GM18511 (cell line): ENCODE results near the gene SMAD6.
A peak's percentile ranks its signal among the peaks of the same experiment; 100 is the strongest.
"Not testable (repeated sequence)": the region's sequence is repeated elsewhere in the genome, so short reads cannot be mapped to it uniquely, and the experiment has no call there.

Experiments used
- ATAC-seq: cut with Tn5 transposase; IDR thresholded peaks from one replicate; pipeline ENCODE4 v1.9.1; 2021; ENCODE audit warnings: mild to moderate bottlenecking, moderate library complexity; ENCODE audit not compliant: unreplicated experiment

The SMAD6 gene

DNA sequence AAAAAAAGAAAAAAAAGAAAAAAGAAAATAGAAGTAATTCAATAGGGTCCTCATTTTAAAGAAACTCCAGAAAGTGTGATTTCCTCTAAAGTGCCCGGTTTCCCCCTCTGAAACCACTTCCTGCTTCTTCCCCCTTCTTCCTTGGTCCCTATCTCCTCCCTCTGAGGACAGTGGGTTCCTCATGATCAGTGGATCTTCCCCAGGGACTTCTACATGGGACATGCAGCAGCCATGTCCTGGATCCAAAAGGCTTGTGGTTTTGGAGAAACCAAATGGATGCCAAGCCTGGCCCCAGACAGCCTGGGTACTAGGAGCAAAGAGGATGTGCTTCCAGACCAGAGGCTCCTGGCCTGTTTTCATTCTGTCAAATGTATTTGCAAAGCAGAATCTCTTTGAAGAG lies 26.6 kb upstream of the SMAD6 start:
- ATAC-seq = no peak

DNA sequence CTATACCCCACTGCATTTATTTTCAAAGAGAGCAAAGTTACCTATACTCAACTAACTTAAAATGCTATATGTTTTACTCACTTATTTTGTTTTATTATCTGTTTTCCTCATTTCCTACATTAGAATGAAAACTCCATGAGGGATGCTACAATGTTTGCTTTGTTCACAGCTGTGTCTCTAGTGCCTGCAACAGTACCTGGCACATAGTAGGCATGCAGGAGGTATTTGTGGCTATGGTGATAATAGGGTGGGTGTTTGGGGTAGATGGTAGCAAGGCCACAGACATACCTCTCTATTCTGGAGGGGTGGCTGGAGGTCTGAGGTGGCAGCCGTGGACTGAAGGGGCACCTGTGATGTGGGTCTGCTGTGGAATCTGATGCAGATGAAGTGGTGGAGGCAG lies 24.7 kb upstream of the SMAD6 start:
- no peak for ATAC-seq

DNA sequence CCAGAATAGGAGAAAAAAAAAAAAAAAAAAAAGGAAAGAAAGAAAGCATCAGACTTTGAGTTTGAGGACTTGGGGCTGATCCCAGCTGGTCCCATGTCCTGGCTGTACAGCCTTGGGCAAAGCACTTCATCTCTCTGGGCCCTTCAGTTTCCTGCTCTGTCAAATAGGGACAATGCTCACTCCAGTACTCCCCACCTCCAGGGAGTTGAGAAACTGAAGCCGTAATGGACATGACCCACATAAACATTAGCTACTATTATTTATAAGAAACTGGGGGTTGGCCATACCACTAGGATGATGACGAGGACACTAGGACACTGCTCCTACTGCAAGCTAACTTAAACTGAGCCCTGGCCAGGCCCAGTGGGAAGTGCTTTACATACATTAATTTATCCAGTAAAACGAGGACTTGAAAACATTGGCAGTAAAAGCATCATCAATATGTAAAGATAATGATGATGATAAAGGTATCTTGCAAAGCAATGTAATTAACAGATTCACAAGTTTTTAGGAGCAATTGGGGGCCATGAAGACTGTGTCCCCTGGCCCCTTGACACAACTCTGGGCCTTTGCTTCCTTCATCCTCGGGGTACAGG lies 22.9 kb upstream of the SMAD6 start:
- ATAC-seq = no peak

DNA sequence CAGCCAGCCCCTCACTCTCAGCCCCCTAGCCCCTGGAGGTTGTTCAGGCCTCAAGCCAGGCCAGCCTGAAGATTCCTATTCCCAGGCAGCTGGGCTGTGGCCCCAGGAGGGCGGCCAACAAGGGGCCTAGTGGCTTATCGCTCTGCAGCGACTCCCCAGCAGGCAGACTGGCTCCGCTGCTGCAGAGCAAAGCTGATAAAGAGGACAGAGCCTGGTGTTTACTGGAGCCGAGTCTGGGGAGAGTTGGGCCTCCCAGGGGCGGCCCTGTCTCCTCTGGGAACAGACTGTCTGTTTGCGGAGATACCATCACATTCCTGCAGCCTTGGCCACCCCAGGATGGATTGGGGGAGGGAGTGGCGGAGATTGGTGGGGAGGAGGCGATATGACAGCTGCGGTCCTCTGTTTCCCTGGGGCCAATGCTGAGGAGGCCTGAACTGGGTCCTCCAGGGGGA lies 22.4 kb upstream of the SMAD6 start:
- no peak for ATAC-seq

DNA sequence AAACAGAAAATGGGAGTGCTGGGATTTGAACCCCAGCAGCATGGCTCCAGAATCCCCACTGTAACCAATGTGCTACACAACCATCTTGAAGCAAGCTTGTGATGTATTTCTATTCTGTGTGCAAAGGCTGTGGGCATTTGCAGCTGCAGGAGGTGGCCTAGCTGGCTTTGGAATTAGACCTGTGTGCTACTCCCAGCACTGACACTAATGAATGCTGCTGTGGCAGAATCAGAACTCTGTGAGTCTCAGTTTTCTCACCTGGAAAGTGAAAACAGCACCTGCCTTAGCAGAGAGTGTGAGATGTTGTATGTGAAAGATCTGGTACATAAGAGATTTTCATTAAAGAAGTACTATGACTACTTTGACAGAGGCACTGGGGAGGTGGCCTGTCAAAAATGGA lies 21.5 kb upstream of the SMAD6 start:
- ATAC-seq = no peak

DNA sequence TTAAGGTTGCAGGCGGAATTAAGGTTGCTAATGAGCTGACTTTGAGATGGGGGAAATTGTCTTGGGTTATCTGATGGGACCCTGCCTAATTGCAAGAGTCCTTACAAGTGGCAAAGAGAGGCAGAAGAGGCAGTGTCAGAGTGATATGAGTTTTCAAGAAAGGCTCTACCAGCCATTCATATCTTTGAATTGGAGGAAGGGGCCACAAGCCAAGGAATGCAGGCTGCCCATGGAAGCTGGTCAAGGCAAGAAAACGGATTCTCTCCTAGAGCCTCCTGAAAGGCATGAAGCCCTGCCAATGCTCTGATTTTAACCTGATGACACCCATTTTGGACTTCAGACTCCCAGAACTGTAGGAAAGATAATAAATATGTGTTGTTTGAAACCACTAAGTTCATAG lies 20.6 kb upstream of the SMAD6 start:
- no peak for ATAC-seq

DNA sequence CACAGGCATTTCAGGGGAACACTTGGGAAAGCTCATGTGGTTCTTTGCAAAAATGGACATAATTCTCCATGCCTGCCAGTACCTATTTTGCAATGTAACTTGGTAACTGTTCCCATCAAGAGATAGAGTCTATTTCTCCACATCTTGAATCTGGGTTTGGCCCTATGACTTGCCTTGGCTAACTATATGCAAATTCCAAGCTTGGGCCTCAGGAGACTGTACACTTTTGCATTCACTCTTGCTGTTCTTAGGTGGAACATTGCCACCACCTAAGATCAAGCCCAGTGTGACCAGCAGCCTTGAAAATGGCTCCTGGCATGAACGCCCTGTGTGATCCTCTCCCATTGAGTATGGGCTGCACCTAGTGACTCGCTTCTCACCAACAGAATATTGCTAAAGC lies 19.8 kb upstream of the SMAD6 start:
- no peak for ATAC-seq

DNA sequence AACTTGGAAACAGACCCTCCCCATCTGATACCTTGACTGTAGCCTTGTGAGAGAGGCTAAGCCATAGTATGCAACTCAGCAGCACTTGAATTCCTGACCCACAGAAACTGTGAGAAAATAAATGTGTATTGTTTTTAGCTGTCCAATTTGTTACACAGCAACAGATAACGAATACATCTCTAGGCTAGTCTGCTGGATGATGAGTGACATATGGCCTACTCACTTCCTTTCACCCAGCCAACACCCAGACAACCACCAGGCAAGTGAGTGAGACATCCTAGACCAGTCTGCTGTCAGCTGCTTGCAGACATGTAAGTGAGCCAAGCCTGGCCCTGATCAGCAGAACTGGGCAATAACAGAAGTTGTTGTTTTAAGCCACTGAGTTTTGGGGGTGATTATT lies 19.2 kb upstream of the SMAD6 start:
- no peak for ATAC-seq

DNA sequence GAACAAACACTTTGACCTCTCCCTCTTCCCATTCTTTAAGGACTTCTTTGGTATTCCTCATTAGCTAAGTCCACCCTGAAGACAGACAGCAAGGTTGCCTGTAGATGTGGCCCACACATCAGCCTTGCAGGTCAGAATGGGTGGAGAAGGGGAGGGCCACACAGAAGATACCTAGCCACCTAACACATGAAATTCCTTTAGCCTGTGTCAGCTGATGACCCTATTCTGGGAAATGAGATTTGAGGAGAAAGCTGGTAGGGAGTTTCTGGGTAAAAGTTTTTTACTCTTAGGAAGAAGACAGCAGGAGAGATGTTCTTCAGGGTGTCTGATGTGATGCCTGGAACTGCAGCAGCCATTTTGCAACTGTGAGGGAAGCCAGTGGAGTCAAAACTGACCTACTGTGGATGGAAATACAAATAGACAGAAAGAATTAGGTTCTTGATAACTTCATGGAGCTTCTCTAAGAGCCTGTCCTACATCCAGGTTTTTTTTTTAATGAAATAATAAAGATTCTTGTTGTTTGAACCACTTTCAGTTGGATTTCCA lies 17.8 kb upstream of the SMAD6 start:
- no peak for ATAC-seq

DNA sequence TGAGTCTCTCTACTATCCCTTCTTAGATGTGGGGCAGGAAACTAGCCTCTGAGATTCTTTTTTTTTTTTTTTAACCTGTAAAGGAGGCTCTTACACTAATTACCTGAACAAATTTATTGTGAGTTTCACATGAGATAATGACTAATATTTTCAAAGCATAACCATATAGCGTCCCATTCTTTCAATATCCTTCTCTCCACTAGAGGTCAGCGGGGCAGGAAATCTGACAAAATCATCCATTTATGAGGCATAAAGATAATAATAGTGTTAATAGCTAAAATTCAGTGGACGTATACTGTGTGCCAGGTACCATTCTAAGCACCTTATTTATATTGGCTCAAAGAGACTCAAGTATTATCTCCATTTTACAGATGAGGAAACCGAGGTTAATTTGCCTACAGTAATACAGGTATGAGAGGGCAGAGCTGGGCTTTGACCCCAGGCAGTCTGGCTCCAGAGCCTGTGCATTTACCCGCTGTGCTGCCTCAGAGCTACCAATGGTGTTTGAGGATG lies 16.3 kb upstream of the SMAD6 start:
- no peak for ATAC-seq

DNA sequence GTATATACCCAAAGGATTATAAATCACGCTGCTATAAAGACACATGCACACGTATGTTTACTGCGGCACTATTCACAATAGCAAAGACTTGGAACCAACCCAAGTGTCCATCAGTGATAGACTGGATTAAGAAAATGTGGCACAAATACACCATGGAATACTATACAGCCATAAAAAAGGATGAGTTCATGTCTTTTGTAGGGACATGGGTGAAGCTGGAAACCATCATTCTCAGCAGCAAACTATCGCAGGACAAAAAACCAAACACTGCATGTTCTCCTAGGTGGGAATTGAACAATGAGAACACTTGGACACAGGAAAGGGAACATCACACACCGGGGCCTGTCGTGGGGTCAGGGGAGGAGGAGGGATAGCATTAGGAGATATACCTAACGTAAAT lies 11.1 kb upstream of the SMAD6 start:
- ATAC-seq = not testable (repeated sequence)

DNA sequence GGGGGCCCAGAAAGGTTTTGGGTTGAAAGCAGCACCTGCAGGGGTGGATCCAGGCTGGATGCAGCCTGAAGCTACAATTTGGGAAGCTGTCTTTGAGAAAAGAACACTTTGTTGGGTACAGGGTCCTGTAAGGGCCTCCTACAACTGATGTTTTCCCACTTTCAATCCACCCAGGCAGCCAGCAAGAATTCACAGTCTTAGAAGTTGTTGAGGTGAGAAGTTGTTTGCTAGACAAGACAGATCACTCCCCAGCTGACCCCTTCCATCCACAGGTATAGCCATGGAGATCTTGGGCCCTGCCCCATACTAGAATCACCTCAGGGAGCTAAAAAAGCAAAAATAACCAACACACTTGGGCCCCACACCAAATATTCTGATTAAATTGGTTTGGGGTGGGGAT lies 10.3 kb upstream of the SMAD6 start:
- no peak for ATAC-seq

DNA sequence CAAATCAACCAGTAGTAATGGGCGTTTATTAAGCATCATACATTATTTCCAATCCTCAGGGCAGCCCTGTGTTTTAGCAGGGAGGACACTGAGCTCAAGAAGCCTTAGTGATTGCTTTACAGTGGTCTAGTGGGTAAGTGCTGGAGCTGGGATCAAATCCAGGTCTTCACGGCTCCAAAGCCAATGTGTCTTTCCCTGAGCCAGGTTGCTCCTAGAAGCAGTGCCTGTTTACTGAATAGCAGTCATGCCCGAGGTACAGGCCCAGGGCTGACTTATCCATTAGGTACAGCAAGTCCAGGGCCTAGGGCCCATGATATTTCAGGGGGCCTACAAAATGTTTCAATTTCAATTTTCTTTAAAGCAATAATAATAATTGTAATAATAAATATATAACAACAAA lies 9.6 kb upstream of the SMAD6 start:
- no peak for ATAC-seq

DNA sequence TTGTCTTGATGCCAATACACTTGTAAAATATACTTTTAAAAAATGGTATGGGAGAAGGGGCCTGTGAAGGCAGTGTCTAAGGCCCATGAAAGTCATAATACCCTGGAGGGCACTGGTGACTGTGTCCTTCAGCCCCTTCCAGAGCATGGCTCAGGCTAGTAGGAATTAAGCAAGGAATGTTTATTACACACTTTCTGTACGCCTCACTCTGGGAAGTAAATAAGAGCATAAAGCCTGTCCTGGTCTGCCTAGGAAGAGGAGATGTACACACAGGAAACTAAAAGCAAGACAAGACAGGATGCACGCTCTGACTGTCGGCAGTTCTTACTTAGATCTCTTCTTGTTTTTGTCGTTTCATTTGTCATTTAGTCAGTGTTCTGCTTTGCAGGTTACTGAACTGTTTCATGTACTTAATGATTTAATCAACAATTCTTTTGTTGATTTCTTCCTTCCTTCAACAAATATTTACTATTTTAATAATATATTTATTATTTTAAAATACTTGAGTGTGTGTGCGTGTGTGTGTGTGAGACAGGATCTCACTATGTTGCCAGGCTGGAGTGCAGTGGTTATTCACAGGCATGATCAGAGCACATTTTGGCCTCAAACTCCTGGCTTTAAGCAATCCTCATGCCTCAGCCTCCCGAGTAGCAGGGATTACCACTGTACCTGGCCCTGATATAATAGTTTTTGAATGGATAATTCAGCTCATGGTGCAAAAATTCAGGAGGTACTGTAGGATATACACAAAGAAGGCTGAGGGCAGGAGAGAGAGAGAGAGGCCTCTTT lies 9.0 kb upstream of the SMAD6 start:
- peak; percentile 45 for ATAC-seq

DNA sequence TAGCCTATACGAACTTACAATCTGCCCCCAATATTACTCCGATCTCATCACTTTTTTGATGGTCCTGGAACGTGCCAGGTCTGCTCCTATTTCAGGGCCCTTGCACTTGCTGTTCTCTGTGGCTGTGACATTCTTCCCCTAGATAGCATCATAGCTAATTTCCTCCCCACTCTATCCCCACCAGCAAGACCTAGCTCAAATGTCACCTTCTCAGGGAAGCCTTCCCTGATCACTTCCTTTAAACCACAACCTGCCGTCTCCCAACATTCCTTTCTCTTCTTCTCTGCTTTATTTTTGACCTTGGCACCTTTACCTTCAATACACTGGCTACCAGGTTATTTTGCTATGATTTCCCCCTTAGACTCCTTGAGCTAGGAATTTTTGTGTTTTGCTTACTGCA lies 5.3 kb upstream of the SMAD6 start:
- ATAC-seq = no peak

DNA sequence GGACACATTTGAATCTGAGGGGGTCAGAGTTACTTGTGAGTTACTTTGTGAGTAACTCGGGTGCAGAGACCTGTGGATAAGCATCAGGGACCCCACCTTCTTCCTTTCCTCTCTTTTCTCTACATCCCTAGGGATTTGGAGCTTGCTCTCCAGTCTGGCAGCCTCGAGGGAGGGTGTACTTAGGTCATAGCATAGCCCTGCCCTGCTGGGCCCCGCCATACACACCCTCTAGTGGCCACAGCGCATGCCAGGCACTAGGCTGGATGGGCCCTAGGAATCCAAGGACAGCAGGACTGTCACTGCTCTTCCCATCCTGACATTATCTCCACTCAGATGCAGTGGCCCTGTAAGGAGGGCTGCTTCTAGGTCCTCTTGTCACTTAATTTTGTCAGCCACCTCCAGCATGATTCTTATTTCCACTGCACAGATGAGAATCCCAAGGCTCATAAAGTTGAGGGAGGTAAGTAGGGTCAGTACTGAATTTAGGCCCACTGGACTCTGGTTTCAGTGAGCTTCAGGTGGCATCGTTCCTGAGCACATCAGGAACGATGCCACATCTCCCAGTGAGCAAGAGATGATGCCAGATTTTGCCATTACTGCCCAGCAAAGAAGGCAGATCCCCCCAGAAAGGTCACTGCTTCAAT lies 3.6 kb upstream of the SMAD6 start:
- no peak for ATAC-seq

DNA sequence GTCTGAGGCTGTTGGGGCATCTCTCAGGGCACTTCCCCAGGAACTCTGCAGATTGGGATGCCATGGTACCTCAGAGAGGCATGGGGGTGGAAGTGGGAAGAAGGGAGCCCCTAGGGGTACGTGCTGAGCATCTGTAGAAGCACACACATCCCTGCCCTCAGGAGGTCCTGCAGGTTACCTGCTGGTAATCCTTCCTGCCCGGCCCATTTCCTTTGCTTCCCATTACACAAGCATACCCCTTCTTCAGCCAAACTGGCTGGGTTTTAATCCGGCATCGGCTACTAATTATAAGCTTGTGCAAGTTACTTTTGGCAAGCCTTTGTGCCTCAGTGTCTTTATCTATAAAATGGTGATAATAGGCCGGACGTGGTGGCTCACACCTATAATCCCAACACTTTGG lies 3.1 kb upstream of the SMAD6 start:
- no peak for ATAC-seq

DNA sequence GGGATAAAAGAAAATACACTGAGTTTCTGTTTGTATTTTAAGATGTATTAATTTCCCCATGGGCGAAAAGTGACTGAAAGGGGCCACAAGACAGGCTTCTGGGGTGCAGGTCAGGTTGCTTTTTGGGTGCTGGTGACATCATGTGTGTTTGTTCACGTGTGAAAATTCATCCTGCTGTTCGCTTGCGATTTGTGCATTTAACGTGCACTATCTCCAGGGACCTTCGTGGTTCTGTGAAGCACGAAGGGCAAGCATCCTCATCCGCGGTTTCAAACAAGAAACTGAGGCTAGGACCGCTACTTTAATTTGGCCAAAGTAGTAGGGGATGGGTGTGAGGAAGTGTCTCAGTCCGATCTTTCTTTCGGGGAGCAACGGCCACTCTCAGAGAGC lies 1.6 kb upstream of the SMAD6 start:
- ATAC-seq = no peak

DNA sequence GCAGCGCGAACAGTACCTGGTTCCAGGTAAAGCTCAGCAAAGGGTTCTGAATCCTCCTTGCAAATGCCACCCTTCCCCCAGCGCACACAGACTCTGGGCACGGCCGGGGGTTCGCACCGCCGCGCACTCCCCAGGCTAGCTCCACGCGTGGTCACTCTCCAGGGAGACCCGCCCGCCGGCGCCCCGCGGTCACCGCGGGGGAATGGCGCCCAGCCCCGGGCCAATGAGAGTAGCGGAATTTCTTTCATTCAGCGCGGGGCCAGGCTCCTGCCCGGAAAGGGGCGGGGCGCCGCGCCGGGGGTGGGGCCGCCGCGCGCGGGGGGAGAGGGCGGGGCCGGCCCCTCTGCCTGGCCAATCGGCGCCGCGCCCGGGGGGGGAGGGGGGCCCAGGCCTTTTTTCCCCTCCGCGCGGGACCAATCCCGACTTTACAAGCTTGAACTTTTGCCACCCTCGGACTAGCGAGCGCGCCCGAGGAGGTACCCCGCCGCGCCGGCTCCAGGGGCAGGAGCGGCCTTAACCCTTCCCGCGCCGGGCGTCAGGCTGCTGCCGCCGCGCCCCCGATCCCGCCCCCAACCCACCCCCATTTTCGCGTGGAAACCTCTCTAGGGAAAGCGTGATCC lies 1.1 kb upstream of the SMAD6 start:
- peak; percentile 62 for ATAC-seq

DNA sequence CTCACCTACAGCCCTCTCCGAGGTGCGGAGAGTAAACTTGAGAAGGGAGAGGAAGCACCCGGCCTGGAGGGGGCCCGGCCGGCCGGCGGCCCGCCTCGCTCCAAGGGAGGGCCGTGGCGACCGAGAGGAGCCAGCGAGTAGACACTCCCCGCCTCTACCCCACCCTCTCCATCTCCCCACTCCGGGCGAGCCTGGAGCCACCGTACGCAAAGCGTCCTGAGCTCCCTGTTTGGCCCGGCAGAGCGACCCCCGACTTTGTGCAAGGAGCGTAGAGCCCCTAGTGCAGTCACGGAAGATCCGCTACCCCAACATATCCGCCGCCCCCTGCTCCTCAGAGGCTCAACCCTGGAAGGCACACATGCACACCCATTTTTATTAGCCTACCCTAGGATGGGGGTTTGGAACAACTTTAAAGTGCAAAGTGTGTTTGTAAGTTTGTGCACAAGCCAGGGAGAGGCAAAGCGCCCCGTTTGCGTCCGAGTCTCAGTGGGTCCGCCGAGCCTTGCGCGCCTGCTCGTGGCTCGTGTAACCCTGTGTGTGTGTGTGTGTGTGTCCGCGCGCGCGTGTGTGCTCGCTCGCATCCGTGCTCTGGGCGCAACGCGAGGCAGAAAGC lies 508 bp upstream of the SMAD6 start:
- ATAC-seq = peak; percentile 40
